ENCODE measurements around the gene NPR3.

NPR3 gene

GRCh38 chr5:32692036-32692746, 18.9 kb upstream of the NPR3 start:
- peak; percentile 68 for DNase-seq (ENCODE audit: low read depth)
- no peak for TF ChIP-seq CTCF (IDR thresholded peaks at IDR 0.05; ENCODE audit: low read length, missing control alignments)
- H3K4me3 ChIP-seq (replicated peaks; ENCODE audit: low read depth, low read length), result no peak overlapping the region

- no peak for DNase-seq (ENCODE audit: low read depth)
- TF ChIP-seq CTCF (IDR thresholded peaks at IDR 0.05; ENCODE audit: low read length, missing control alignments), result no peak
- no peak overlapping the region for H3K4me3 ChIP-seq (replicated peaks; ENCODE audit: low read depth, low read length)
Observed at GRCh38 chr5:32703957-32704356, 7.2 kb upstream of the NPR3 start.

- DNase-seq (ENCODE audit: low read depth), result peak; percentile 58
Observed at GRCh38 chr5:32707418-32707997, 3.6 kb upstream of the NPR3 start.

GRCh38 chr5:32708949-32709348, 2.2 kb upstream of the NPR3 start:
- no peak for DNase-seq (ENCODE audit: low read depth)
- no peak overlapping the region for H3K4me3 ChIP-seq (replicated peaks; ENCODE audit: low read depth, low read length)
- TF ChIP-seq CTCF (IDR thresholded peaks at IDR 0.05; ENCODE audit: low read length, missing control alignments), result no peak

More at GRCh38 chr5:32707418-32707997, 3.6 kb upstream of the NPR3 start:
- TF ChIP-seq CTCF (IDR thresholded peaks at IDR 0.05; ENCODE audit: low read length, missing control alignments), result peak; percentile 58
- no peak overlapping the region for H3K4me3 ChIP-seq (replicated peaks; ENCODE audit: low read depth, low read length)

GRCh38 chr5:32709750-32710549, 1.2 kb upstream of the NPR3 start:
- DNase-seq (ENCODE audit: low read depth), result peak; percentile 78
- peak overlapping the region; percentile 60 for H3K4me3 ChIP-seq (replicated peaks; ENCODE audit: low read depth, low read length)
- peak; percentile 80 for TF ChIP-seq CTCF (IDR thresholded peaks at IDR 0.05; ENCODE audit: low read length, missing control alignments)

- TF ChIP-seq CTCF (IDR thresholded peaks at IDR 0.05; ENCODE audit: low read length, missing control alignments), result no peak
- peak overlapping the region; percentile 60 for H3K4me3 ChIP-seq (replicated peaks; ENCODE audit: low read depth, low read length)
- DNase-seq (ENCODE audit: low read depth), result no peak
Observed at GRCh38 chr5:32711362-32711680, 200 bp downstream of the NPR3 start.
